PC-3 (cell line): ENCODE data around the gene C16orf96. TPM values are rescaled to one million over a fixed set of nuclear protein-coding genes. Genes with fewer than 3 reads are reported as not detected.

Experiments used
- ATAC-seq: fragments of 200-7000 bp; cut with Tn5 transposase; 2 replicates; pipeline ENCODE4 v1.9.1; 2020; ENCODE audit warnings: mild to moderate bottlenecking, moderate library complexity
- BruUV-seq: library from RNA; stranded (reverse); fragments of 400-500 nt; replicated peaks from 2 replicates; lab custom pipeline; 2021; lab: Mats Ljungman, UMichigan
- CTCF ChIA-PET: fragments of 300-600 bp; sonication (Branson Sonifier 250); formaldehyde crosslinking; loops from one replicate; lab custom pipeline; 2022; ENCODE audit warnings: antibody characterized with exemption; lab: Charles Lee
- POLR2A ChIA-PET: fragments of 300-600 bp; sonication (Branson Sonifier 250); formaldehyde crosslinking; loops from one replicate; lab custom pipeline; 2022; ENCODE audit warnings: antibody characterized with exemption; ENCODE audit not compliant: unreplicated experiment; lab: Charles Lee
- DNase-seq: peaks from one replicate; pipeline ENCODE4 v3.0.0-alpha.2; 2015
- H2AFZ ChIP-seq: fragments of 300-600 bp; sonication (generic); 2 replicates; pipeline ENCODE4 v1.6.0; 2016; ENCODE audit warnings: antibody characterized with exemption, low read length
- H3F3A ChIP-seq: fragments of 300-600 bp; sonication (generic); one replicate; pipeline ENCODE4 v1.6.0; 2017; ENCODE audit warnings: antibody characterized with exemption, low read length, control low read depth, mild to moderate bottlenecking; ENCODE audit not compliant: unreplicated experiment
- H3K27ac ChIP-seq: fragments of 300-600 bp; sonication (generic); 2 replicates; pipeline ENCODE4 v1.5.1; 2016; ENCODE audit warnings: mild to moderate bottlenecking, low read length
- H3K27me3 ChIP-seq: fragments of 300-600 bp; sonication (generic); 2 replicates; pipeline ENCODE4 v1.6.1; 2016; ENCODE audit warnings: low read length, mixed read lengths
- H3K36me3 ChIP-seq: fragments of 300-600 bp; sonication (generic); 2 replicates; pipeline ENCODE4 v1.6.1; 2016; ENCODE audit warnings: low read depth, mixed run types, low read length, mixed read lengths
- H3K4me1 ChIP-seq: fragments of 300-600 bp; sonication (generic); 2 replicates; pipeline ENCODE4 v1.5.1; 2016; ENCODE audit warnings: low read length; ENCODE audit not compliant: insufficient read depth
- H3K4me2 ChIP-seq: fragments of 300-600 bp; sonication (generic); 2 replicates; pipeline ENCODE4 v1.6.0; 2016; ENCODE audit warnings: low read length
- H3K4me3 ChIP-seq: fragments of 300-600 bp; sonication (generic); 2 replicates; pipeline ENCODE4 v1.5.1; 2016; ENCODE audit warnings: mild to moderate bottlenecking, low read length, mixed read lengths
- H3K79me2 ChIP-seq: fragments of 300-600 bp; sonication (generic); 2 replicates; pipeline ENCODE4 v1.6.1; 2017; ENCODE audit warnings: low read length, mixed read lengths
- H3K9ac ChIP-seq: fragments of 300-600 bp; sonication (generic); 2 replicates; pipeline ENCODE4 v1.6.0; 2016; ENCODE audit warnings: mild to moderate bottlenecking, low read length
- H3K9me2 ChIP-seq: fragments of 300-600 bp; sonication (generic); replicated peaks from 2 replicates; pipeline ENCODE4 v1.6.1; 2016; ENCODE audit warnings: mixed run types, low read length, mixed read lengths
- H3K9me3 ChIP-seq: fragments of 300-600 bp; sonication (generic); 2 replicates; pipeline ENCODE4 v1.6.1; 2016; ENCODE audit warnings: low read length, mixed read lengths
- H4K20me1 ChIP-seq: fragments of 300-600 bp; sonication (generic); 2 replicates; pipeline ENCODE4 v1.6.1; 2016; ENCODE audit warnings: low read length, mixed read lengths
- EZH2 ChIP-seq: fragments of 300-600 bp; sonication (generic); IDR thresholded peaks from one replicate; pipeline ENCODE4 v1.6.1; 2017; ENCODE audit warnings: antibody characterized with exemption, mild to moderate bottlenecking, low read length; ENCODE audit not compliant: unreplicated experiment
- EZH2phosphoT487 ChIP-seq: fragments of 300-600 bp; sonication (generic); IDR thresholded peaks from 2 replicates; pipeline ENCODE4 v1.6.1; 2018; ENCODE audit warnings: mild to moderate bottlenecking, antibody characterized with exemption, low read length, borderline replicate concordance
- intact Hi-C: fragments of 100-400 bp; cut with micrococcal nuclease; formaldehyde crosslinking; loops from 2 replicates; pipeline ENCODE4 v1.9.0; 2023
- total RNA-seq: library from RNA; depleted of rRNA; stranded (reverse); fragments of >200 nt; gene quantifications from 2 replicates; pipeline ENCODE4 v1.2.3, GENCODE V29; 2014
- TF ChIP-seq, protein P1 (sequence below): fragments of 300-600 bp; sonication (generic); conservative IDR thresholded peaks from 2 replicates; pipeline ENCODE4 v1.5.1; 2017; ENCODE audit warnings: antibody characterized with exemption, low read depth, mild to moderate bottlenecking, low read length

The C16orf96 gene
- total RNA-seq, 1 experiment from 2014 or later: not detected

DNA sequence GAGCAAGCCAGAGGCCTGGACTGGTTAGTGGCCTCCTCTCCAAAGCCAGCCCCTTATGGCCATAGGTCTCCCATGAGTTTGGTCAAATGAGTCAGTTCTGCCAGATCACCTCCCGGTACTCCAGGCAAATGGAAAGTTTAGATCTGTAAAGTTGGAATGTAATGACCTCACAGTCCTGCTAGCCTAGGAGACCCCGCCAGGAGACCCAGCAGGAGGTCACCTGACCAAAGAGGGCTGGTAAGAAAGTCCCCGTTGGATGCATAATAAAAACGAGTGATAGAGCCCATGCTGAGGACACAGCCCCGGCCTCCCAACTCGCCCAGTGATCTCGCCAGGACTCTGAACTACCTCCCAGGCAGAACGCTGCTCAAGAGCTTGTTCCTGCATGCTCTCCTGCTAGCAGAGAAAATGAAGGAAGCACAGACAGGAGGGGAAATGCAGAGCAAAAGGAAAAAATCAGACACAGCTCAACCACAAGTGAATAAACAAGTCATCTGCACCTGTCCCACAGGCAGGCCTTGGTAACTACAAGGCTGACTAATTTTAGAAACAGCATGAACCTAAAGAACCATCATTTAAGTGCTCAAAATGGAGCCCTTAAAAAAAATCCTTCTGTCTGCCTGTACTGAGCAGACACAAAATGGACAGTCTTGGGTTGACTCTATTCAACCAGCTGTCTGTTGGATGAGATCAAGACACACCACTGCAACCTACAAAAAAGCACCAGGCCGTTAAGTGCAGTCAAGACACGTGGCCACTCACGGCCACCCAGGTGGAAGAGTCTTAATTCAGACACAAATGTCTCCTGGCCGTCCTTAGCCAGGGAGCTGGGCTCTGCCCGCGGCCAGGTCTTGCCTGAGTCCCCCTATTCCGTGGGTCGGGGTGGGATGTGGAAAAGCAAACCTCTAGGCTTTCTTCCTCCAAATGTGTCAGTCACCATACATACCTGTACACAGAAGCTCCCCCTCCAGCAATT, 26.8 kb upstream of the C16orf96 start:
- no peaks in the 10 kb centered on the region for H3K4me1 ChIP-seq
- H3K9me3 ChIP-seq: no peaks in the 10 kb centered on the region
- ChIA-PET POLR2A (no interaction called here), CTCF (no interaction called here)
- H4K20me1 ChIP-seq: no peaks in the 10 kb centered on the region
- intact Hi-C loops: no loop called here
- no peaks in the 10 kb centered on the region for H3K79me2 ChIP-seq
- no peak overlapping the region for H3K27ac ChIP-seq
- no peak overlapping the region for H3K4me3 ChIP-seq
- H3K36me3 ChIP-seq: no peaks in the 10 kb centered on the region
- BruUV-seq: no TSS peak
- H3K9ac ChIP-seq: no peak overlapping the region
- H3K9me2 ChIP-seq: no peaks in the 10 kb centered on the region
- no peak for ATAC-seq
- H3F3A ChIP-seq: no peaks in the 10 kb centered on the region
- DNase-seq: no peak
- no peaks in the 10 kb centered on the region for H3K27me3 ChIP-seq
- no peak for TF ChIP-seq EZH2phosphoT487
- TF ChIP-seq, protein P1, sequence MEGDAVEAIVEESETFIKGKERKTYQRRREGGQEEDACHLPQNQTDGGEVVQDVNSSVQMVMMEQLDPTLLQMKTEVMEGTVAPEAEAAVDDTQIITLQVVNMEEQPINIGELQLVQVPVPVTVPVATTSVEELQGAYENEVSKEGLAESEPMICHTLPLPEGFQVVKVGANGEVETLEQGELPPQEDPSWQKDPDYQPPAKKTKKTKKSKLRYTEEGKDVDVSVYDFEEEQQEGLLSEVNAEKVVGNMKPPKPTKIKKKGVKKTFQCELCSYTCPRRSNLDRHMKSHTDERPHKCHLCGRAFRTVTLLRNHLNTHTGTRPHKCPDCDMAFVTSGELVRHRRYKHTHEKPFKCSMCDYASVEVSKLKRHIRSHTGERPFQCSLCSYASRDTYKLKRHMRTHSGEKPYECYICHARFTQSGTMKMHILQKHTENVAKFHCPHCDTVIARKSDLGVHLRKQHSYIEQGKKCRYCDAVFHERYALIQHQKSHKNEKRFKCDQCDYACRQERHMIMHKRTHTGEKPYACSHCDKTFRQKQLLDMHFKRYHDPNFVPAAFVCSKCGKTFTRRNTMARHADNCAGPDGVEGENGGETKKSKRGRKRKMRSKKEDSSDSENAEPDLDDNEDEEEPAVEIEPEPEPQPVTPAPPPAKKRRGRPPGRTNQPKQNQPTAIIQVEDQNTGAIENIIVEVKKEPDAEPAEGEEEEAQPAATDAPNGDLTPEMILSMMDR: no peak
- no peak for TF ChIP-seq EZH2
- no peak overlapping the region for H2AFZ ChIP-seq
- H3K4me2 ChIP-seq: no peak overlapping the region

DNA sequence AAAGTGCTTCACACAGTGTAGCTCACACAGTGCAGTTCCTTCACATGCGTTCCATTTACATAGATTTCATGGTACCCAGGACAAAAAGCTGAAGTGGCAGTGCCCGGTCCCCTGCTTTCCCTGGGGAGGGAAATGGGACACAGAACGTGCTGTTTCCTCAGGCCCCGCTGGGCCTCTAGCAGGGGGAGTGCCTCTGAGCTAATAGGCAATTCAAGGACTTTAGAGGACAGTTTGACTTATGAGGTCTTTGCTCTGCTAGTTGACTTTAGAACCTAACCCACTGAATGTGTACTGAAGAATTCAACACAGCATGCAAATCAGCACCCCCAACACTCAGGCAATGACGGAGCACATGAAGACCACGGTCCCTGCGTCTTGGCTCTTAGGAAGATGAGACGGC, 24.3 kb upstream of the C16orf96 start:
- Histone ChIP-seq H3K4me1 (no peaks in the 10 kb centered on the region), H3K79me2 (no peaks in the 10 kb centered on the region), H3K9ac (no peak overlapping the region), H3F3A (no peaks in the 10 kb centered on the region), H4K20me1 (no peaks in the 10 kb centered on the region), H3K27ac (no peak overlapping the region), H3K4me3 (no peak overlapping the region), H3K36me3 (no peaks in the 10 kb centered on the region), H3K9me2 (no peaks in the 10 kb centered on the region), H2AFZ (no peak overlapping the region), H3K27me3 (no peaks in the 10 kb centered on the region), H3K9me3 (no peaks in the 10 kb centered on the region), H3K4me2 (no peak overlapping the region)
- TF ChIP-seq, protein P1: no peak
- TF ChIP-seq EZH2 (no peak), EZH2phosphoT487 (no peak)
- intact Hi-C loops: no loop called here
- ChIA-PET POLR2A (no interaction called here), CTCF (no interaction called here)
- no peak for ATAC-seq
- no TSS peak for BruUV-seq
- DNase-seq: no peak

DNA sequence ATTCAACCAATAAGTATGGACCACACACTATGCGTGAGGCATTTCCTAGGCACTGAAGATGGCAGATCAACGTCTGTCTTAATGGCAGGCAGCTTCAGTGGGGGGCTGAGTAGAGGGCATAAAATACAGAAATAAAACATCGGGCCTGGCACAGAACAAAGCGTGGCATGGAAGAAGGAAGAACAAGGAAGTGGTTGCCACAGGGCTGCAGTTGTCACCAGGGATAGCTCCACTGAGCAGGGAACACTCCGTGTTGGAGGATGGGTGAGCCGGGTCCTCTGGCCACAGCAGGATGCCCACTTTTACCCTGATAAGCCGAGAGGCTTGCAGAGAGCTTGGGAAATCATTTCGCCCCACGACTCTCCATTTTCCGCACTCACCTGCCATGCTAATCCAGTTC, 23.9 kb upstream of the C16orf96 start:
- Histone ChIP-seq H3K79me2 (no peaks in the 10 kb centered on the region), H4K20me1 (no peaks in the 10 kb centered on the region), H2AFZ (no peak overlapping the region), H3K4me2 (no peak overlapping the region), H3K27ac (no peak overlapping the region), H3K4me1 (no peaks in the 10 kb centered on the region), H3K9me3 (no peaks in the 10 kb centered on the region), H3F3A (no peaks in the 10 kb centered on the region), H3K9ac (no peak overlapping the region), H3K9me2 (no peaks in the 10 kb centered on the region), H3K36me3 (no peaks in the 10 kb centered on the region), H3K27me3 (no peaks in the 10 kb centered on the region), H3K4me3 (no peak overlapping the region)
- ChIA-PET POLR2A (no interaction called here), CTCF (no interaction called here)
- BruUV-seq: no TSS peak
- TF ChIP-seq EZH2 (no peak), EZH2phosphoT487 (no peak)
- TF ChIP-seq, protein P1: no peak
- ATAC-seq (no peak), DNase-seq (no peak)
- intact Hi-C loops: no loop called here
